K562 (cell line): ENCODE measurements around the gene CLDN24. TPM values are rescaled to one million over a fixed set of nuclear protein-coding genes. Genes with fewer than 3 reads are reported as not detected.
A peak's percentile ranks its signal among the peaks of the same experiment; 100 is the strongest.

Source experiments
- ARID3B ChIP-seq: fragments of 250-450 bp; sonication (Bioruptor Pico); IDR thresholded peaks from 2 replicates; pipeline ENCODE4 v1.4.0; 2020; ENCODE audit warnings: borderline replicate concordance
- BRF1 ChIP-seq: IDR thresholded peaks from 3 replicates; pipeline ENCODE4 v1.6.1; 2011; ENCODE audit warnings: borderline replicate concordance, mild to moderate bottlenecking; ENCODE audit not compliant: insufficient read length; ENCODE audit errors: extremely low read depth
- CHCHD3 ChIP-seq: fragments of 250-450 bp; sonication (Bioruptor Pico); IDR thresholded peaks from 2 replicates; pipeline ENCODE4 v2.1.2; 2022; ENCODE audit warnings: mild to moderate bottlenecking
- CTCFL ChIP-seq: IDR thresholded peaks from 2 replicates; pipeline ENCODE4 v1.6.1; 2011; ENCODE audit warnings: borderline replicate concordance, low read depth, mild to moderate bottlenecking, moderate library complexity, low read length; ENCODE audit not compliant: insufficient read depth, poor library complexity, severe bottlenecking
- E2F8 ChIP-seq: fragments of 450-650 bp; IDR thresholded peaks from 2 replicates; pipeline ENCODE4 v1.7.1; 2018; ENCODE audit warnings: mild to moderate bottlenecking, low read depth; ENCODE audit not compliant: partially characterized antibody
- ERF ChIP-seq: fragments of 450-650 bp; formaldehyde crosslinking; IDR thresholded peaks from 2 replicates; pipeline ENCODE4 v1.4.0; 2020; ENCODE audit warnings: mild to moderate bottlenecking, mixed read lengths
- HLTF ChIP-seq: fragments of 450-650 bp; IDR thresholded peaks from 2 replicates; pipeline ENCODE4 v1.6.1; 2016
- ILK ChIP-seq: fragments of 450-650 bp; IDR thresholded peaks from 2 replicates; pipeline ENCODE4 v1.6.1; 2016; ENCODE audit warnings: missing genetic modification characterization, low read depth, mild to moderate bottlenecking, missing compliant biosample characterization, moderate library complexity, borderline replicate concordance
- JUND ChIP-seq, 2 experiments: IDR thresholded peaks; 2 replicates in 1 of 2; 3 replicates in 1 of 2; pipeline ENCODE4 v1.6.1; 2011; ENCODE audit warnings: borderline replicate concordance in 2 of 2, low read depth in 2 of 2, low read length in 2 of 2, improper control_type of control experiment in 1 of 2, missing biosample characterization in 1 of 2, missing genetic modification characterization in 1 of 2, missing genetic modification reagents in 1 of 2
- MCM5 ChIP-seq: fragments of 450-650 bp; IDR thresholded peaks from 2 replicates; pipeline ENCODE4 v1.6.1; 2016; ENCODE audit warnings: low read depth
- PTBP1 ChIP-seq: fragments of 200-400 bp; formaldehyde crosslinking; IDR thresholded peaks from 2 replicates; pipeline ENCODE4 v1.6.1; 2017; ENCODE audit warnings: low read depth, low read length
- SMAD2 ChIP-seq: fragments of 150-350 bp; IDR thresholded peaks from 2 replicates; pipeline ENCODE4 v1.6.1; 2014; ENCODE audit warnings: low read depth, mild to moderate bottlenecking, low read length
- STAT5B ChIP-seq: fragments of 250-450 bp; sonication (Bioruptor Pico); IDR thresholded peaks from 2 replicates; pipeline ENCODE4 v1.8.0; 2021; ENCODE audit warnings: mild to moderate bottlenecking, inconsistent platforms
- XRCC4 ChIP-seq: IDR thresholded peaks from one replicate; pipeline ENCODE4 v1.6.1; 2011; ENCODE audit not compliant: insufficient read depth, insufficient read length; ENCODE audit errors: extremely low read depth
- ZBTB26 ChIP-seq: fragments of 450-650 bp; formaldehyde crosslinking; IDR thresholded peaks from 2 replicates; pipeline ENCODE4 v1.4.0; 2022; ENCODE audit warnings: missing genetic modification characterization
- ZNF507 ChIP-seq: conservative IDR thresholded peaks from 2 replicates; pipeline ENCODE4 v1.6.1; 2017; ENCODE audit warnings: missing genetic modification characterization, missing compliant biosample characterization
- ZNF707 ChIP-seq: fragments of 250-450 bp; sonication (Bioruptor Pico); conservative IDR thresholded peaks from 2 replicates; pipeline ENCODE4 v1.8.0; 2022; ENCODE audit warnings: inconsistent platforms, mild to moderate bottlenecking, moderate library complexity
- polyA plus RNA-seq, 8 experiments: library from polyadenylated mRNA; depleted of rRNA in 4 of 8; stranded (reverse) in 5 of 8; unstranded in 3 of 8; fragments of >200 nt; fragmentation: Nextera tagmentation in 2 of 8; fragmentation: Illumina TruSeq in 1 of 8; extraction: Ambion mirVana in 2 of 8; extraction: Trizol in 1 of 8; gene quantifications; 2 replicates each; pipeline versions ENCODE4 v1.2.1 to v1.2.3, GENCODE V29; 2011 to 2014; ENCODE audit warnings: inconsistent platforms in 1 of 8, missing spikeins in 1 of 8
- total RNA-seq, 7 experiments: library from RNA; depleted of rRNA in 6 of 7; stranded (reverse); fragments of >200 nt in 6 of 7; fragmentation: Illumina TruSeq in 2 of 7; extraction: Trizol in 2 of 7; gene quantifications; 2 replicates each; pipeline versions ENCODE4 v1.2.1 to v1.2.3, GENCODE V29; 2011 to 2021; ENCODE audit warnings: low replicate concordance in 1 of 7

The CLDN24 gene
- total and polyA plus RNA-seq, 9 of the 15 experiments (the other 6 are each of a cell fraction or from before 2014, with no cell fraction given), result not detected

GRCh38 chr4:183348706-183349659, 26.8 kb upstream of the CLDN24 start (continued):
- TF ChIP-seq CTCFL, result no peak
- TF ChIP-seq ZNF507 (tag), result peak; percentile 91
- peak; percentile 83 for TF ChIP-seq JUND (IDR thresholded peaks at IDR 0.05; ENCODE audit: borderline replicate concordance, low read depth, low read length)
- peak; percentile 96 for TF ChIP-seq JUND (tag; IDR thresholded peaks at IDR 0.05; ENCODE audit: borderline replicate concordance, low read depth, low read length)
- TF ChIP-seq CHCHD3, result peak; percentile 87; the same call in 1 of the 2 replicates
- peak; percentile 100 for TF ChIP-seq ERF (CRISPR knock-in tag)
- peak; percentile 93 for TF ChIP-seq ZNF707 (CRISPR knock-in tag)
- no peak for TF ChIP-seq XRCC4
- TF ChIP-seq BRF1, result no peak
- no peak for TF ChIP-seq E2F8
- TF ChIP-seq ARID3B (CRISPR knock-in tag), result peak; percentile 99
- TF ChIP-seq ILK (tag), result peak; percentile 99
- TF ChIP-seq HLTF, result no peak
- peak; percentile 98 for TF ChIP-seq STAT5B
- no peak for TF ChIP-seq MCM5
- TF ChIP-seq ZBTB26, result peak; percentile 100
- no peak for TF ChIP-seq SMAD2
- TF ChIP-seq PTBP1, result no peak
